Activated CD4-positive, alpha-beta T cell treated with anti-CD3 and anti-CD28 coated beads, Interleukin-2, amount 50 U/mL, for 16 hours (primary cell): Measurements from ENCODE around the gene CA10.

Experiments
- DNase-seq: peaks from one replicate; pipeline ENCODE4 v3.0.0-alpha.2; 2020

CA10 gene

DNA sequence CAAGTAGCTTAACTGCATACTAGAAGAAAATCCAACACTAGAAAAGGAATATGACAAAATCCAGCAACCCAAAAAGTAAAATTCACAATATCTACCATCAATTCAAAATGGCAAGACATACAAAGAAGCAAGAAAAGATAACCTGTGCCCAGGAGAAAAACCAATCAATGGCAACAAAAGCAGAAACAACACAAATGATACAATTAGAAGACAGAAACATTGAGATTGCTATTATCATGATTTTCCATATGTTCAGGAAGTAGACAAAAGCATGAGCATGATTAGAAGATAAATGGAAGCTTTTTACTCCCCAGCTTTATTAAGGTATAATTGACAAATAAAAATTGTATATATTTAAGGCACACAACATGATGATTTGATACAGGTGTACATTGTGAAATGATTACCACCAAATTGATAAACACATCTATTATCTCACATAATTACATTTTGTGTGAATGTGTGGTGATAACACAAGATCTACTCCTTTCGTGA is 117.3 kb downstream of the CA10 start:
- no peak for DNase-seq

- no peak for DNase-seq
Observed at GRCh38 chr17:52036416-52036815, 122.1 kb downstream of the CA10 start.

- DNase-seq: no peak
Observed at GRCh38 chr17:52035336-52035915, 123.1 kb downstream of the CA10 start.

GRCh38 chr17:52032454-52032853 is 126.1 kb downstream of the CA10 start:
- DNase-seq: no peak

GRCh38 chr17:52030052-52030451 is 128.5 kb downstream of the CA10 start:
- no peak for DNase-seq

GRCh38 chr17:52027620-52028295 is 130.8 kb downstream of the CA10 start:
- no peak for DNase-seq

- DNase-seq: no peak
Observed at GRCh38 chr17:52027081-52027480, 131.4 kb downstream of the CA10 start.

DNA sequence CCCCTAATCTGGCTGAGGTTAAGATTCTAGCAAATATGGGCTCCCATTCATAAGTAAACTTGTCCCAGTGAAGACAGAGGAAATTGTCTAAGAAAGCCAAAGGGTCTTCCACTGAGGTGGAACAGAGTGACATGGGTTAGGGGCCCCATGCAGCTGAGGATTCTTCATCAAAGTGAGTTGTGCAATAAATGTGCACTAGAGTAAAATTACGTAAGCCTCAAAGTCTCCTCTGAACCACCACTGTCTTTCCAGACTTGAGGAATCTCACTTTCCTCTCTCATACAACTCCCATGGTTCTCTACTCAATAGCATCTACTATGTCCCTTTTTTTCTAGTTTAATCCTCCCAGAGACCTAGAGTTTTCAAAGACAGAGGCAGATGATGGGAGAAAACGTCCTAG is 132.4 kb downstream of the CA10 start:
- DNase-seq: no peak

DNA sequence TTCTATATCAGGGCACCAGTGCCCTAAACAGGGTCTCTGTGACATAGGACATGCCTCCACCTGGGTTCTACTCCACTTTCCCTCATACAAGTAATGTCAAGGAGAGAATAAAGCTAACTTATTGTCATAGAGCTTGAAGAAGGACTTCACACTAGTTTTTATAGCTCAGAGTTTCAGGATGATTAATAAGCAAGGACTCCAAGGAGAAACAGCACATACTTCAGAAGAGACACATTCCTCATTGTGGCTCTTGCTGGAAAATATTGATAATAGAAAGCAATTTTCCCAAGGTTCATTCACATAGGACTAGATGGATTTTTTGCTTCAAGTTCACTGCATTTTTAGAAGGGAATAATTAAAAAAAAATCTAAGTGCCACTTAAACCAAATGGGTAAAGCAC is 133.3 kb downstream of the CA10 start:
- DNase-seq: no peak

- no peak for DNase-seq
Observed at GRCh38 chr17:52024300-52024870, 134.1 kb downstream of the CA10 start.

DNA sequence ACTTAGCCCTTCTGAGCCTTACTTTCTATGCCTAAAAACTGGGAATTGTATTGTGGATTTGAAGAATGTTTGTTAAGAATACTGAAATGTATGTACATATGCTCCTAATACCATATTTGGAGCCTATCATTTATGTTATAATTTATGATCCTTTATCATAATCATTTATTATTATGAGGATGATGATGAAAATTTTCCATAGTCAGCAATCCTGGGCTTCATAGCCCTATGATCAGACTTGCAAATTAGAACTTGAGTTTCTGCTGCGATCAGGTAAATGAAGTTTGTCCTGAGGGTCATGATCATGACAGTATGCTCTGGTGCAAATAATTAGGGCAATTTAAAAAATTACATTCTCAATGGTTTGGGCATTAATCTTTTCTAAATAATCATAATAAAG is 147.4 kb downstream of the CA10 start:
- DNase-seq: no peak

DNA sequence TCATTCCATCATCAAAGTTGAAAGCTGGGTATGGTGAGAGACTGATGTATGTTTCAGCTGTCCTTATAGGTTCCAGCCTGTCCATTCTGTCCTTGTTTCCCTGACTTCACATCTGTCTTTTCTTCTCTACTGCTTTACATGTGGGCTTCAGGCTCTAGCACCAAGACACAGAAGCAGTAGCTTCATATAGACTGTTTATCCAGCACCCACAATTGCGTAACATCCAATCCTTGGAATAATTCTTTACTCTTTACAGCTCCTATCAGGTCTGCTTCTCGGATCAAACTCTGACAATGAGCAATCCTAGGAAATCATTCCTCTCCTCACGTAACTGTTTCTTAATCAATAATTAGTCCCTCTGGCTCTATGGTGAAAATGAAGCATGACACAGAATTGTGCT is 158.9 kb downstream of the CA10 start:
- no peak for DNase-seq

- DNase-seq: no peak
Observed at GRCh38 chr17:51997723-51998122, 160.8 kb downstream of the CA10 start.

DNA sequence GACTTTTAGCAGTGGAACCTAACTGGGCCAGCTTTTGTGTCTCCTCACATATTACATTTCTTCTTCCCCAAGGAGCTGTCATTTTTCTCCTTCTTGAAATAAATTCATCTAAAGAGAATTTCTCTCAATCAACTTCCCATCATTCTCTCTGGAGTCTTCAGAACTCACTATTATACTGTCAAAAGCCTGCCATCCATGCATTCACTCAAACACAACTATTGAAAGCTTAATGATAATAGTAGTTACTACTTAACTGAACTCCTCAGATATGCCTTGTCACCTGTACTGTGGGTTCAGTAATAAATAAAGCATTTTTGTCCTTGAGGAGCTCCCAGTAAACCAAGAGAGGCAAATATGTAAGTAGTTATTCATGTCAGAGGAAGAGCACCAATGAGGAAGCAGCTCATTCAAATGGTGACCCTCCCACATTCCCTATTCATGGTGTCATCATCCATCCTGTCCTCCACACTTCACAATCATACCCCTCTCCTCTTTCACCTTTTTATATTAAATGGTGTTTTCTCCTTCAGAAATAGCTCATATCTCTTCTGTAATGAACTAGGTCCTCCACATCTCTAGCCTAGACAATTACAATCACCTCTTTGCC is 162.6 kb downstream of the CA10 start:
- no peak for DNase-seq

DNA sequence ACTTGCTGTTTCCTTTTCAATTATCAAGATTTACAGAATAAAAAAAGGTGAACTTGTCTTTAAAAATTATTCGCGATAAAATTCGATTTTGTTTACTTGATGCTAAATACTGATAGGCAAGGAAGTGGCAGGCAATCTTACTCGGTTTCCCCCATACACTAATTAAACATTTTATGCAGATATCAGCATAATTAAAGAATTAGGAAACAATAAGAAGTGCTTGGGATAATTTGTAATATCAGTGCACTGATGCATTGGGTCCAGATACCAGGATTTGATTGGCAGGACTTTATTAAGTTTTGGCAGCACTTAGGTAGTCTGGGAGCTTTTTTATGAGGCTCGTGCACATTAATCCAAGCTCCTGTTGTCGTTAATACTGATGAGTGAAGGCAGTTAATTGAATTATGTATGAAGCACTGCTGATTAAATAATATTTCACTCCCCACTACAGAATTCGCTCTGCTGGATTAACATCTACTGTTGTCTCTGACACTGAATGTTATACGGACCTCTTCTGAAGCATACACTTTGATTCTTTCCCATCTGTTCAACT is 165.6 kb downstream of the CA10 start:
- DNase-seq: no peak

DNA sequence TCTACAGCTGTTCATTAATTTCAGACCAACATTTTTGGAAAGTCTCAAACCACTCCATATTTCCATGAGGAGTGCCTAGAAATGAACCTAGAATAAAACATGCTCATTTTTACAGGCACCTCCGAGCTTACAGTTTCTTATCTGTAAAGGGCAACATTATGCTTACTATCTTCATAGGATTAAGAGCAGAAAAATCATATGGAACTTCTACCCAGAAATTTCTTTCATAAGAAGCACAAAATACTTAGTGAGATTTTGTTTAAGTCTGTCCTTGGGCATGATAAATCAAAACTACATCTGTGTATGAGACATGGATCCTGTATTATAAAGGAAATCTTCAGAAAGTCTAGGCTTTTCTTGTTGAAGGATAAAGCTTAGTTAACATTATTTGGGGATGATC is 187.4 kb downstream of the CA10 start:
- no peak for DNase-seq

- no peak for DNase-seq
Observed at GRCh38 chr17:51961689-51962088, 196.8 kb downstream of the CA10 start.

DNA sequence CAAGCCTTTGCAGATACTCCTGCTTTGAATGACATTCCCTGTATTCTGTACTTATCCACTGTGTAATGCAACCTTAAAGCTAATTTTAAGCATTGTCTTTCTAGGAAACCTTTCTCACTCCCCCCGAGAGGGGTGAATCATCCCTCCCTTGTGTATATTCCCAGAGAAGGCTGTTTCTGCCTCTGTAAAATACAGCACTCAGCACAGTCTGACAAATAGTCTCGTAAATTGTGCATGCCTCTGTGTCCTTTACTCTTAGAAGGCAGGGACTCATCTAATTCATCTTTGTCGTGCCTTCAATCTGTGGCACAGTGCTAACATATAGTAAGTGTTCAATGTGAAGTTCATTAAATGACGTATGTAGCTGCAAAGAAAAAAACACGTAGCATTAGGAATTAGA is 200.7 kb downstream of the CA10 start:
- no peak for DNase-seq

- no peak for DNase-seq
Observed at GRCh38 chr17:51955245-51955644, 203.3 kb downstream of the CA10 start.

GRCh38 chr17:51954232-51954765 is 204.2 kb downstream of the CA10 start:
- no peak for DNase-seq

GRCh38 chr17:51951741-51952140 is 206.8 kb downstream of the CA10 start:
- DNase-seq: no peak

GRCh38 chr17:51948128-51948527 is 210.4 kb downstream of the CA10 start:
- no peak for DNase-seq

DNA sequence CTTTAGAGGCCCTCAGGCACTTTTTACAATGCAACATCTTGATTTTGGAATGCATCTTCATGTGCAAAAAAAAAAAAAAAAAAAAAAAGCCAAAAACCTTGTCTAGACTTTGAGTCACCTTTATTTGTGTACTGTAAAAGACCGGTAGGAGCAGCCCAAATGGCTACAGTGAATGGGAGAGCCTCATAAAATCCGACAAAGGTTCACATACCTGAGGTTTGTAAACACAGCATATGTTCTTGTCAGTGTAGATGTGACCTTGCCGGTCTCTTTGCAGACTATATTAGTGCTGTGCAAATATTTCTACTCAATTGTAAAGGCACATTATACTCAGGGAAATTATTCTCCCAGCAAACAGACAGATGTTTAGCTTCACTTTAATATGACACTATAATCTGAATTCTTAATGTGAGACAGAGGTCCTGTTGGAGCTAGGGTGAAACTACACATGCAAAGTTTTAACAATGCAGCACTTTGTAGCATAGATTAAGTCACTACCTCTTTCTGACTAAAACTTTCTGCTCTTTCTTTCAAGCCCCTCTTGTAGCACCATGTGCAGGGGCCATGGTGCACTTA is 211.3 kb downstream of the CA10 start:
- no peak for DNase-seq
